DND-41 (cell line): ENCODE data around the gene ZNRF1.

Experiments
- ATAC-seq: fragments of 200-7000 bp; cut with Tn5 transposase; 3 replicates; pipeline ENCODE4 v1.9.1; 2021; ENCODE audit warnings: low read depth; ENCODE audit not compliant: insufficient read depth
- DNase-seq: peaks from one replicate; pipeline ENCODE4 v3.0.0-alpha.2; 2020
- H2AFZ ChIP-seq: 2 replicates; pipeline ENCODE4 v1.6.0; 2012; ENCODE audit warnings: low read depth, low read length
- H3K27ac ChIP-seq: 2 replicates; pipeline ENCODE4 v1.5.1; 2012; ENCODE audit warnings: low read length, inconsistent platforms
- H3K27me3 ChIP-seq: fragments of 200-600 bp; sonication (generic); 2 replicates; pipeline ENCODE4 v1.6.0; 2012; ENCODE audit warnings: low read length, mild to moderate bottlenecking, inconsistent platforms; ENCODE audit not compliant: insufficient read depth, poor library complexity
- H3K36me3 ChIP-seq: 2 replicates; pipeline ENCODE4 v1.5.1; 2012; ENCODE audit warnings: low read length, inconsistent platforms; ENCODE audit not compliant: insufficient read depth
- H3K4me1 ChIP-seq: 2 replicates; pipeline ENCODE4 v1.5.1; 2012; ENCODE audit warnings: mild to moderate bottlenecking, low read length; ENCODE audit not compliant: insufficient read depth
- H3K4me2 ChIP-seq: 2 replicates; pipeline ENCODE4 v1.6.0; 2012; ENCODE audit warnings: mild to moderate bottlenecking, moderate library complexity, low read length, inconsistent platforms; ENCODE audit not compliant: insufficient read depth
- H3K4me3 ChIP-seq, 2 experiments: fragments of 200-600 bp in 1 of 2; shearing (Covaris generic) in 1 of 2; 2 replicates each; pipeline ENCODE4 v1.5.1; 2012 to 2016; ENCODE audit warnings: inconsistent platforms in 2 of 2, low read length in 2 of 2, mild to moderate bottlenecking in 2 of 2, low read depth in 1 of 2, moderate library complexity in 1 of 2
- H3K79me2 ChIP-seq: 2 replicates; pipeline ENCODE4 v1.6.0; 2012; ENCODE audit warnings: low read length, inconsistent platforms; ENCODE audit not compliant: insufficient read depth
- H3K9ac ChIP-seq: 2 replicates; pipeline ENCODE4 v1.6.0; 2012; ENCODE audit warnings: low read depth, mild to moderate bottlenecking, inconsistent platforms, low read length, moderate library complexity
- H3K9me3 ChIP-seq: 2 replicates; pipeline ENCODE4 v1.5.1; 2012; ENCODE audit warnings: low read length, moderate library complexity, mild to moderate bottlenecking, inconsistent platforms; ENCODE audit not compliant: insufficient read depth, severe bottlenecking
- H4K20me1 ChIP-seq: 2 replicates; pipeline ENCODE4 v1.6.0; 2012; ENCODE audit warnings: low read length; ENCODE audit not compliant: insufficient read depth
- EZH2 ChIP-seq: IDR thresholded peaks from 3 replicates; pipeline ENCODE4 v1.6.1; 2012; ENCODE audit warnings: borderline replicate concordance, low read depth, mild to moderate bottlenecking, moderate library complexity, low read length, inconsistent platforms; ENCODE audit not compliant: severe bottlenecking
- TF ChIP-seq, protein P1 (sequence below): IDR thresholded peaks from 2 replicates; pipeline ENCODE4 v1.5.1; 2012; ENCODE audit warnings: borderline replicate concordance, low read length, moderate library complexity, mild to moderate bottlenecking; ENCODE audit not compliant: poor library complexity, severe bottlenecking; ENCODE audit errors: extremely low read depth

ZNRF1 gene

DNA sequence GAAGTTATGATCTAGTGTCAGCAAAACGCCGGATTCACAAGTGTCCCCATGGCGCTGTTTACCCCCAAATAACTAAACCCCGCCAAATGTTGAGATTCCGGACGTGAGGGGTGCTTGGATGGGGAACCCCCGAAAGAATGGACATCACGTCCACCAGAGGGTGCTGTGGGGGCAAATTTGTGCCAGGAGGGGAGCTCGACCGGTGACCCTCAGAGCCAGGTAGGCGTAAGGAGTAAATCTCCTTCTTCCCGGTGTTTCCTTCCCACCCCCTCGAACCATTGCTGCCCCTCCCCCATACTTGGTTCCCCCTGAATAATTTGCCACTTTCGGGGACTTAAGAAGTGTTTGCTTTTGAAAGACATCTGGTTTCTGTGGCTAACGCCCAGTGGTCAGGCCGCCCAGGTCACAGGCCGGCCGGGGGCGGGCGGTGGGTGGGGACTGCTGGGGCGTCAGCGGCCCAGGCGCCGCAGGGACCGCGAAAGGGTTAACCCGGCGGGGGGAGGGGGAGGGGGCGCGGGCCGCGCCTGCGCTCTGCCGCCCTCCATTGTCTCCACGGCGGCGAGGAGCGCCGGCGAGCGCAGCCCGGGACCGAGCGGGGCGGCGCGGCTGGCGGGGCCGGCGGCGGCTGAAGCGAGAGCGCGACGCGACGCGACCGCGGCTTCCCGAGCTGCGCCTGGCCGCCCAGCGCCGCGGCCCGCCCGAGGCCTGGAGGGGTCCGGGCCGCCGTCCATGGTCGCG lies at the start of gene ZNRF1:
Gene ZNRF1 (plus strand): TSS at position 544 of the 738 bp plus-strand sequence. CDS start 648 bp downstream, outside the sequence.
- H2AFZ ChIP-seq = peak within 1 kb of the TSS; percentile 50
- TF ChIP-seq, protein P1, sequence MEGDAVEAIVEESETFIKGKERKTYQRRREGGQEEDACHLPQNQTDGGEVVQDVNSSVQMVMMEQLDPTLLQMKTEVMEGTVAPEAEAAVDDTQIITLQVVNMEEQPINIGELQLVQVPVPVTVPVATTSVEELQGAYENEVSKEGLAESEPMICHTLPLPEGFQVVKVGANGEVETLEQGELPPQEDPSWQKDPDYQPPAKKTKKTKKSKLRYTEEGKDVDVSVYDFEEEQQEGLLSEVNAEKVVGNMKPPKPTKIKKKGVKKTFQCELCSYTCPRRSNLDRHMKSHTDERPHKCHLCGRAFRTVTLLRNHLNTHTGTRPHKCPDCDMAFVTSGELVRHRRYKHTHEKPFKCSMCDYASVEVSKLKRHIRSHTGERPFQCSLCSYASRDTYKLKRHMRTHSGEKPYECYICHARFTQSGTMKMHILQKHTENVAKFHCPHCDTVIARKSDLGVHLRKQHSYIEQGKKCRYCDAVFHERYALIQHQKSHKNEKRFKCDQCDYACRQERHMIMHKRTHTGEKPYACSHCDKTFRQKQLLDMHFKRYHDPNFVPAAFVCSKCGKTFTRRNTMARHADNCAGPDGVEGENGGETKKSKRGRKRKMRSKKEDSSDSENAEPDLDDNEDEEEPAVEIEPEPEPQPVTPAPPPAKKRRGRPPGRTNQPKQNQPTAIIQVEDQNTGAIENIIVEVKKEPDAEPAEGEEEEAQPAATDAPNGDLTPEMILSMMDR = peak; percentile 86
- no peak for TF ChIP-seq EZH2
- ATAC-seq (peak; percentile 70), DNase-seq (peak; percentile 86)
- peaks cover 39% of the 10 kb centered on the region for H3K36me3 ChIP-seq
- H3K9me3 ChIP-seq = no peaks in the 10 kb centered on the region
- peak within 1 kb of the TSS; percentile 83 for H3K9ac ChIP-seq
- H3K27me3 ChIP-seq = no peaks in the 10 kb centered on the region
- H3K4me3 ChIP-seq = peak within 1 kb of the TSS; percentile 84 to 94
- peak within 1 kb of the TSS; percentile 85 for H3K27ac ChIP-seq
- peak within 1 kb of the TSS; percentile 91 for H3K4me2 ChIP-seq
- H3K4me1 ChIP-seq = peaks cover 34% of the 10 kb centered on the region
- H3K79me2 ChIP-seq = peaks cover 47% of the 10 kb centered on the region
- H4K20me1 ChIP-seq = peaks cover 43% of the 10 kb centered on the region

DNA sequence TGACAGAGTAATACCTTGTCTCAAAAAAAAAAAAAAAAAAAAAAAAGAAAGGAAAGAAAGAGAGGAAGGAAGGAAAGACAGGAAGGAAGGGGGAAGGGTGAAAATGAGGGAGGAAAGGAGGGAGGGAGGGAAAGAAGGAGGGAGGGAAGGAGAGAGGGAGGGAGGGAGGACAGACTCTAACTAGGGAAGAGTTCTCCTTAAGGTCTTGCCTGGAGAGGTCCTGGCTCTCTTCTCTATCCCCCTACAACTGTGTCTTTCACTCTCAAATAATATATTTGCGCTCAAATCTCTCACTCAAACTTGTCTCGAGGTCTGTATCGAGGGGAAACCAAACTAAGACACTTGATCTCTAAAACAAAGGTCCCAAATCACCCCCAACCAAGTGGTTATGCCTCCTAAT lies 49.5 kb upstream of the ZNRF1 start:
- no peak overlapping the region for H3K9ac ChIP-seq
- DNase-seq (no peak), ATAC-seq (no peak)
- no peak overlapping the region for H3K4me2 ChIP-seq
- H3K4me3 ChIP-seq = no peak overlapping the region
- H3K36me3 ChIP-seq = peaks cover 56% of the 10 kb centered on the region
- no peak overlapping the region for H3K27ac ChIP-seq
- H3K4me1 ChIP-seq = no peaks in the 10 kb centered on the region
- no peak overlapping the region for H2AFZ ChIP-seq
- no peaks in the 10 kb centered on the region for H3K9me3 ChIP-seq
- no peaks in the 10 kb centered on the region for H4K20me1 ChIP-seq
- TF ChIP-seq EZH2 = no peak
- TF ChIP-seq, protein P1 = no peak
- no peaks in the 10 kb centered on the region for H3K27me3 ChIP-seq
- H3K79me2 ChIP-seq = no peaks in the 10 kb centered on the region

DNA sequence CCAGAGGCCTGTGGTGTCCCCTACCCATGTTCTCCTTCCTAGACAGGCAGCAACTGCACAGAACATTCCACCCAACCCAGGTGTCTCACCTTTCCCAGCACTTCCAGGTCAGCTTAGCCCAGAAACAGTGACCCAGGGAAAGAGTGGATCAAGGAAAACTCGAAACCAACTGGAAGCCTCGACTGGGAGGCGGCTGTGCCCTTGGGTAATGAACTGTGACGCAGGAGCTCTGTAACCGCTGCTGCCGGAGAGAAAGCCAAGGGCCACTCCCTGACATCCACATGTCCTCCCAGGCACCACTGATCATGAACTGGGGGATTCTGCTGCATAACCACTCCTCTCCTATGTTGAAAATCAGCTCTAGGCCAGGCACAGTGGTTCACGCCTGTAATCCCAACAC lies 48.3 kb upstream of the ZNRF1 start:
- Histone ChIP-seq H3K27me3 (no peaks in the 10 kb centered on the region), H3K9ac (no peak overlapping the region), H2AFZ (no peak overlapping the region), H3K36me3 (peaks cover 61% of the 10 kb centered on the region), H4K20me1 (no peaks in the 10 kb centered on the region), H3K27ac (no peak overlapping the region), H3K4me1 (no peaks in the 10 kb centered on the region), H3K9me3 (no peaks in the 10 kb centered on the region), H3K4me2 (no peak overlapping the region), H3K79me2 (no peaks in the 10 kb centered on the region), H3K4me3 (no peak overlapping the region)
- ATAC-seq = no peak
- TF ChIP-seq EZH2 = no peak
- TF ChIP-seq, protein P1 = no peak
- no peak for DNase-seq
